Activated T-helper 1 cell treated with Interleukin-2 at 50 U/mL for 16 hours (primary cell): ENCODE results near the gene OR5J2.
"Not testable (repeated sequence)": the region's sequence is repeated elsewhere in the genome, so short reads cannot be mapped to it uniquely, and the experiment has no call there.

Source experiments
- DNase-seq: peaks from one replicate; pipeline ENCODE4 v3.0.0-alpha.2; 2020; ENCODE audit warnings: low read depth

Gene OR5J2

GRCh38 chr11:56176318-56176717 lies at the start of gene OR5J2:
OR5J2 (plus strand) TSS chr11:56176618; CDS start chr11:56176618, 0 bp downstream.
- DNase-seq = no peak

GRCh38 chr11:56140151-56140661 lies 36.2 kb upstream of the OR5J2 start, which contains the start of gene OR8J3:
OR8J3 (minus strand) TSS chr11:56140201; CDS start chr11:56137718, 2,483 bp downstream.
- DNase-seq = no peak

GRCh38 chr11:56143681-56144080 lies 32.7 kb upstream of the OR5J2 start:
- not testable (repeated sequence) for DNase-seq

- DNase-seq = no peak
Observed at GRCh38 chr11:56151376-56151775, 25.0 kb upstream of the OR5J2 start.

- DNase-seq = no peak
Observed at GRCh38 chr11:56152333-56152732, 24.1 kb upstream of the OR5J2 start.

- no peak for DNase-seq
Observed at GRCh38 chr11:56160217-56160616, 16.2 kb upstream of the OR5J2 start, which contains the start of gene OR8K5. OR8K5 (minus strand) TSS chr11:56160317; CDS start chr11:56160317, 0 bp downstream.

- DNase-seq = no peak
Observed at GRCh38 chr11:56163804-56164203, 12.6 kb upstream of the OR5J2 start.

- no peak for DNase-seq
Observed at GRCh38 chr11:56172256-56172830, 4.1 kb upstream of the OR5J2 start.

GRCh38 chr11:56183459-56183858 lies 7.0 kb downstream of the OR5J2 start:
- DNase-seq = no peak

GRCh38 chr11:56188602-56189001 lies 12.2 kb downstream of the OR5J2 start:
- no peak for DNase-seq

GRCh38 chr11:56196705-56197104 lies 20.3 kb downstream of the OR5J2 start:
- DNase-seq = no peak

GRCh38 chr11:56197367-56197766 lies 20.9 kb downstream of the OR5J2 start:
- no peak for DNase-seq

- DNase-seq = no peak
Observed at GRCh38 chr11:56207790-56208189, 31.4 kb downstream of the OR5J2 start.

GRCh38 chr11:56214537-56214936 lies 38.1 kb downstream of the OR5J2 start:
- no peak for DNase-seq

- not testable (repeated sequence) for DNase-seq
Observed at GRCh38 chr11:56219735-56220134, 43.3 kb downstream of the OR5J2 start.
